Epithelial cell of esophagus (primary cell): ENCODE measurements around the gene TCOF1.
A peak's percentile ranks its signal among the peaks of the same experiment; 100 is the strongest.

Experiments used
- DNase-seq: peaks from one replicate; pipeline ENCODE4 v3.0.0; 2010; ENCODE audit warnings: low read depth
- H3K4me3 ChIP-seq: 2 replicates; pipeline ENCODE4 v1.5.1; 2011; ENCODE audit warnings: mild to moderate bottlenecking, low read length, control low read depth
- TF ChIP-seq, protein P1 (sequence below): IDR thresholded peaks from 2 replicates; pipeline ENCODE4 v1.5.1; 2011; ENCODE audit warnings: low read depth, mild to moderate bottlenecking, low read length, control low read depth, inconsistent platforms; ENCODE audit not compliant: insufficient read depth; ENCODE audit errors: missing control alignments

The TCOF1 gene

DNA sequence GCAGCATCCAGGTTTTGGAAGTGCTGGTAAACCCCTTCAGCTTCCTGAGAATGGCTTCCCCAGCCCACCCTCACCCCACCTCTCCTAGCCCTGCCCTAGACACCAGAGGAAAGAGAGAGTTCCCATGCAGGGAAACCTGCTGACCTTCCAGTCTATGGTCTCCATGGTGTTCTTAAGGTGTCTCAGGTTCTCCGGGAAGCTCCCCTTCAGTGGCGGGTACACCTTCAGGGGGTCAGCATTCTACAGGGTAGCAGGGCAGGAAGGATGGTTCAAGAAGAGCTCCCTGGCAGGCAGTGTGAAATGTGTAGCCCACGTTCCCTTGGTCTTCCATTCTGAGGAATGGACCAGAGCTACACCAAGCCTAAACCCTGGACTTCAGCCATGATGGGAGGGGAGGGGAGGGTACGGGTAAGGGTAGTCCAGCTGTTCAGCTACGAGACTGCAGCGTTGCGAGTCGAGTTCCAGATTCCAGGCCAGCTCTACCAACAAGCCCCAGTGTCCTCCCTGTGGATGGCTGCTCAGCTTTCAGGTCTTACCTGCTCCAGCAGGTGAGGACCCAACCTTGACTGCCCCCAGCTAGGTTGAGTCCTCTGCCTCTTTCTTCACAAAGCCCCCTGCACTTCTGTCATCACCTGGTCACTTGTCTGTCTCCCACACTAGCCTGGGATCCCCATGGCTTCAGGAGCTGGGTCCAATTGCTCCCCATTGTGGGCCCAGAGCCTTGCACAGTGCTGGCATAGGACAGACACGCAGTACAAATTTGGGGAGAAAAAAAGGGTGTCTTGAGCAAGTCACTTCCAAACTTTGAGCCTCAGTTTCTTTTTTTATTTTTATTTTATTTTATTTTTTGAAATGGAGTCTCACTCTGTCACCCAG lies 47.7 kb downstream of the TCOF1 start:
- no peak overlapping the region for H3K4me3 ChIP-seq
- TF ChIP-seq, protein P1, sequence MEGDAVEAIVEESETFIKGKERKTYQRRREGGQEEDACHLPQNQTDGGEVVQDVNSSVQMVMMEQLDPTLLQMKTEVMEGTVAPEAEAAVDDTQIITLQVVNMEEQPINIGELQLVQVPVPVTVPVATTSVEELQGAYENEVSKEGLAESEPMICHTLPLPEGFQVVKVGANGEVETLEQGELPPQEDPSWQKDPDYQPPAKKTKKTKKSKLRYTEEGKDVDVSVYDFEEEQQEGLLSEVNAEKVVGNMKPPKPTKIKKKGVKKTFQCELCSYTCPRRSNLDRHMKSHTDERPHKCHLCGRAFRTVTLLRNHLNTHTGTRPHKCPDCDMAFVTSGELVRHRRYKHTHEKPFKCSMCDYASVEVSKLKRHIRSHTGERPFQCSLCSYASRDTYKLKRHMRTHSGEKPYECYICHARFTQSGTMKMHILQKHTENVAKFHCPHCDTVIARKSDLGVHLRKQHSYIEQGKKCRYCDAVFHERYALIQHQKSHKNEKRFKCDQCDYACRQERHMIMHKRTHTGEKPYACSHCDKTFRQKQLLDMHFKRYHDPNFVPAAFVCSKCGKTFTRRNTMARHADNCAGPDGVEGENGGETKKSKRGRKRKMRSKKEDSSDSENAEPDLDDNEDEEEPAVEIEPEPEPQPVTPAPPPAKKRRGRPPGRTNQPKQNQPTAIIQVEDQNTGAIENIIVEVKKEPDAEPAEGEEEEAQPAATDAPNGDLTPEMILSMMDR = no peak

DNA sequence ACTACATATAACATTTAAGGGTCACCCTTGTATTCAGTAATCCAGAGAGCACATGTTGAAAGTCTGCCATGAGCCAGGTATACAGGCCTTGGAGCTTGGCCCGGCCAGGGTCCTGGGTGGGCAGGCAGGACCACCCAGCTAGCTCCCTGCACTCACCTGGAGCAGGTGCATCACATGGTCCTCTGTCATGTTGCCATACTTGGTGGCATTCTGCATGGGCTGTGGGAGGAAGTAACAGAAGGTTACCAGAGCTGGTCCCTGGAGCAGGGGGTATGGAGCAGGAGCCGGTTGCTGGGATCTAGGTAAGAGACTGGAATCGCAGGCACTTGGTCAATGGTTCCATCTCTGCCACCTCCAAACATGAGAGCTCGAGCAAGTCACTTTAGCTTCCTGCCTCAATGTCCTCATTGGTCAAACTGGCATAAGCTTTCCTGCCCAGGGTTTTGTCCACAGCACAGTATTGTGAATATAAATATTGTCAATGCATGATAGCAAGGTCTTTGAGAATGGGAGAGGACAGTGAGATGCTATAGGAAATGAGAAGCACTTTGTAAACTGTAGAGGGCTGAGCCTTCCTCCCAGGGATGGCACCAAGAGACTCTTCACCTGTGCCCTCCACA lies 48.7 kb downstream of the TCOF1 start:
- TF ChIP-seq, protein P1 = no peak
- DNase-seq = no peak
- no peak overlapping the region for H3K4me3 ChIP-seq

More for the DNA sequence above, 47.7 kb downstream of the TCOF1 start:
- no peak for DNase-seq

DNA sequence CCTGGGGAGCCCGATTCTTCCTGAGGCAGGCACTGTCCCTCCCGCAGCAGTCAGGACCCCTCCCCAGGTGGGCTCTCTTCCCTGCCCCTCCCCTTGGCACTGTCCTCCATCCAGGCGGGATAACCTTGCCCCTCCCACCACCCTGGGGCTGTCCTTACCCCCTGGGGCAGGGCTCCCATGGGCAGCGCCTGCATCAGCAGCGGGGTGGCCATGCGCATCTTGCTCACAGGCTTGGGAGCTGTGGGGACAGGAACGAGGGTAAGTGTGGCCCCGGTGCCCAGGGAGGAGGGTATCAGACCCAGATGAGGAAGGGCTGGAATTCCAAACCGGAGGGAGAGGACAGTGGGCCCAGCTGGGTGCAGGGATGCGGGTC lies 49.2 kb downstream of the TCOF1 start:
- TF ChIP-seq, protein P1 = no peak
- no peak for DNase-seq
- no peak overlapping the region for H3K4me3 ChIP-seq

DNA sequence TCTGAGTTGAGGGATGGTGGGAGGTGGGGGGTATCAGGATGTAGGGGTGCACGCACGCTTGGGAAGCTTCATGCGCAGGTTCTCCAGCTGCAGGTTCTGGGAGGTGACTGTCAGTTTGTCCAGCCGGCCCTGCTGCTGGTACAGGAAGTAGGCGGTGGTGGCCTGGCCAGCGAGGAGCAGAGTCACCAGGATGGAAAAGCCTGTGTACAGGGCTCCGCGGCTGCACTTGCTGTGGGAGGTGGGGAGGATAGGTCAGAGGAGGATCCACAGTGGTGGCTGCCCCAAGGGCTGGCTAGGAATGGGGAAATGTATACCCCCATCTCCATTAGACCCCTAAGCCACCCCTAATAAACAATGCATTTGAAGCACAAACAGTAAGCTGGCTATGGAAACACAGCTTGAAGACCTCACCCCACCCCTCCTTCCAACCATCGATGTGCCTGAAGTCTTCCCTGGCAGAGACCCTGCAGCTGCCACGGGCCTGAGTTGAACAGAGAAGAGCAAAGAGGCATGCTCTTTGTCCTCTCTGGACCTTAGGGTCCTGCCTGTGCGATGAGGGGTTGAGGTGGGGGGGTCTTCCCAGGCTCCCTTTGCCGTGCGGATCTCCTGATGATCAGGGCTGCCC lies 49.7 kb downstream of the TCOF1 start:
- DNase-seq = no peak
- TF ChIP-seq, protein P1 = no peak
- no peak overlapping the region for H3K4me3 ChIP-seq

DNA sequence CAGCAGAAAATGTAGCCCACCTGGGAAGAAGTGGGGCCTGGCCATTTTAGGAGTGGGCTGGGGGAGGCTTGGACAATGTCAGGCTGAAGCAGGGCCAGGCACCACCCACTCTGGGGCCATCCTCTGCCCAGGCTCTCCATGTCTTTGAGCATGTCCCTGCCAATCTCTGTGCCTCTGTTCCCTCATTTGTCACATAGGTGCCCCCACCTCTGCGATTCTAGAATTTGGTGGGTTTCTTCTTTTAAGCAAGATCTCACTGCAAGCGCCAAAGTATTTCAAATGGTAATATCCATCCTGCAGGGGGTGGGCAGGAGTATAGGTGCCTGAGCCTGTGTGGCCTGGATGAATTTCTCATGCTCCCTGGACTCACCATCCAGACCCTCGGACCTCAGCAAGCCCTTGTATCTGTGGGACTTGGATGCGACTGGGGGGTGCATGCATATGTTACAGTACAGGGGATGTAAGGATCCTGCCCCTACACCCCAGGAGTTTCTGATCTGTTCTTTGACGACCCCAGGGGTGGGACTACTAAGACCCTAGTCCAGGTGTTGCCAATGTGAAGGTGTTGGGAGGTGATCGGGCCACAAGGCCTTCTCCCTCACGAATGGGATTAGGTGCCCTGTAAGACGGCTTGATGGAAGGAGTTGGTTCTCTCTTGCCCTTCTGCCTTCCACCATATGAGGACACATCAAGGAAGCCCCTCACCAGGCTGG lies 50.9 kb downstream of the TCOF1 start:
- DNase-seq = no peak
- TF ChIP-seq, protein P1 = no peak
- H3K4me3 ChIP-seq = no peak overlapping the region

DNA sequence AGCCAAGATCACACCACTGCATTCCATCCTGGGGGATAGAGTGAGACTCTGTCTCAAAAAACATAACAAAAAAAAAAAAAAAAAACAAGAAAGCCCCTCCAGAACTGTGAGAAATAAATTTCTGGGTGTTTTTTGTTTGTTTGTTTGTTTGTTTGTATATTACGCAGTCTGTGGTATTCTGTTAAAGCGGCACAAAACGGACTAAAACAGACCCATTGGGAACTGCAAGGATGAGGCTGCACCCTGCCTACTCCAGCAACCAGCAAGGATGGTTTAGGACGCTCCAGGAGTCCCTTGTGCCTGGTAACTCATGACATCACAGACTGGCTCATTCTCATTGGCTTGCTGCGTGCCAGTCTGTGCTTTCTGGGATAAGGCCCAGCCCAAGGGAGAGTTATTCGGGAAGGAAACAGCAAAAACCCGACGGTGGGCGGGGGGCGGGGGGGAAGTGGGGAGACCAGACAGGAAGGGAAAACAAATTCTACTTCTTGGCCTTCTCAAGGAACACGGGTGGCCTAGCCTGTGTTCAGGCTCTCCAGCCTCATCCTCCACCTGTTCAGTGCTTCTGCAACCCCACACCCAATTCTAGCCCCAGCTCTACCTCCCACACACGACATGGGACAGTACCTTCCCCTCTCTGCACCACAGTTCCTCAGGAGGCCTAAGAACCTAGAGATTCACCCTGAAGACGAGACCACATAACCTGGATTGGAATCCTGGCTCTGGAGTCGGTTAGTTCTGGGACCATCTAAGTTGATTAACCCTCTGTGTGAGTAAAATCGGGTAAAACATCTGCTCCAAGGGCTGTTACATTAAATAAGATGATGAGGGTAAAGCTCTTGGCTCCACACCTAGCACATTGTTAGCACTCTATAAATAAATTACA lies 52.4 kb downstream of the TCOF1 start:
- TF ChIP-seq, protein P1 = no peak
- H3K4me3 ChIP-seq = no peak overlapping the region

More for the DNA sequence above, 52.4 kb downstream of the TCOF1 start:
- DNase-seq = peak; percentile 91
